SU-DHL-6 (cell line): ENCODE data around the gene SLC7A5.

ENCODE experiments used
- H2AFZ ChIP-seq: fragments of 200-600 bp; sonication (generic); 2 replicates; pipeline ENCODE4 v1.6.1; 2014; ENCODE audit warnings: low read depth, mild to moderate bottlenecking, moderate library complexity, mixed read lengths, antibody characterized with exemption, low read length; ENCODE audit not compliant: severe bottlenecking
- H3F3A ChIP-seq: fragments of 200-600 bp; shearing (Covaris generic); 2 replicates; pipeline ENCODE4 v1.6.0; 2016; ENCODE audit warnings: antibody characterized with exemption, mild to moderate bottlenecking; ENCODE audit not compliant: insufficient read depth
- H3K27ac ChIP-seq: fragments of 200-600 bp; sonication (generic); 2 replicates; pipeline ENCODE4 v1.5.1; 2016; ENCODE audit warnings: low read depth, mild to moderate bottlenecking, low read length, moderate library complexity, mixed read lengths
- H3K27me3 ChIP-seq: fragments of 200-600 bp; sonication (generic), shearing (Covaris generic); 2 replicates; pipeline ENCODE4 v1.6.0; 2014; ENCODE audit warnings: mild to moderate bottlenecking, low read length
- H3K36me3 ChIP-seq: fragments of 200-600 bp; sonication (generic); 2 replicates; pipeline ENCODE4 v1.6.1; 2014; ENCODE audit warnings: mild to moderate bottlenecking, low read length, mixed read lengths
- H3K4me2 ChIP-seq: fragments of 300-600, 200-600 bp; shearing (Covaris generic), sonication (generic); 2 replicates; pipeline ENCODE4 v1.6.0; 2014; ENCODE audit warnings: low read length, low read depth, mild to moderate bottlenecking; ENCODE audit not compliant: poor library complexity, severe bottlenecking
- H3K4me3 ChIP-seq: fragments of 200-600 bp; sonication (generic); 2 replicates; pipeline ENCODE4 v1.5.1; 2014; ENCODE audit warnings: antibody characterized with exemption, low read length, mild to moderate bottlenecking, mixed read lengths; ENCODE audit not compliant: insufficient read depth, poor library complexity, severe bottlenecking
- H3K79me2 ChIP-seq: fragments of 200-600 bp; sonication (generic); 2 replicates; pipeline ENCODE4 v1.6.1; 2014; ENCODE audit warnings: mild to moderate bottlenecking, low read length, moderate library complexity; ENCODE audit not compliant: insufficient read depth
- H3K9ac ChIP-seq: fragments of 200-600 bp; sonication (generic); 2 replicates; pipeline ENCODE4 v1.7.0; 2014; ENCODE audit warnings: mild to moderate bottlenecking, low read length
- H3K9me2 ChIP-seq: fragments of 200-600 bp; sonication (generic); replicated peaks from 2 replicates; pipeline ENCODE4 v1.6.1; 2014; ENCODE audit warnings: low read length; ENCODE audit not compliant: insufficient read depth
- H3K9me3 ChIP-seq: fragments of 200-600 bp; sonication (generic); 2 replicates; pipeline ENCODE4 v1.6.1; 2014; ENCODE audit warnings: low read length, mixed read lengths; ENCODE audit not compliant: insufficient read depth
- H4K20me1 ChIP-seq: fragments of 200-600 bp; sonication (generic); 2 replicates; pipeline ENCODE4 v1.6.1; 2014; ENCODE audit warnings: low read depth, mild to moderate bottlenecking, antibody characterized with exemption, low read length, moderate library complexity, mixed read lengths
- CTCF ChIP-seq: fragments of 200-600 bp; sonication (generic); IDR thresholded peaks from one replicate; pipeline ENCODE4 v1.5.1; 2017; ENCODE audit warnings: antibody characterized with exemption, mild to moderate bottlenecking, low read length, moderate library complexity; ENCODE audit not compliant: insufficient read depth, poor library complexity, severe bottlenecking
- EZH2phosphoT487 ChIP-seq: fragments of 200-600 bp; sonication (generic), shearing (Covaris generic); conservative IDR thresholded peaks from 2 replicates; pipeline ENCODE4 v1.6.1; 2018; ENCODE audit warnings: mild to moderate bottlenecking, antibody characterized with exemption, low read length, moderate library complexity, mixed read lengths

The SLC7A5 gene

GRCh38 chr16:87821376-87822107, 47.8 kb downstream of the SLC7A5 start:
- TF ChIP-seq CTCF (no peak), EZH2phosphoT487 (no peak)
- no peak overlapping the region for H3K4me2 ChIP-seq
- peak overlapping the region; percentile 31 for H2AFZ ChIP-seq
- no peak overlapping the region for H3K9ac ChIP-seq
- no peaks in the 10 kb centered on the region for H3F3A ChIP-seq
- no peak overlapping the region for H3K4me3 ChIP-seq
- H3K27me3 ChIP-seq = no peaks in the 10 kb centered on the region
- no peak overlapping the region for H3K27ac ChIP-seq
- no peaks in the 10 kb centered on the region for H3K79me2 ChIP-seq
- H3K9me3 ChIP-seq = peaks cover 18% of the 10 kb centered on the region; the same call in 1 of the 2 replicates
- H4K20me1 ChIP-seq = no peaks in the 10 kb centered on the region
- no peaks in the 10 kb centered on the region for H3K9me2 ChIP-seq
- no peaks in the 10 kb centered on the region for H3K36me3 ChIP-seq

GRCh38 chr16:87819983-87820382, 49.3 kb downstream of the SLC7A5 start:
- H4K20me1 ChIP-seq = no peaks in the 10 kb centered on the region
- no peaks in the 10 kb centered on the region for H3K9me2 ChIP-seq
- H2AFZ ChIP-seq = no peak overlapping the region
- no peaks in the 10 kb centered on the region for H3F3A ChIP-seq
- no peak overlapping the region for H3K27ac ChIP-seq
- TF ChIP-seq CTCF = no peak
- TF ChIP-seq EZH2phosphoT487 = no peak
- H3K79me2 ChIP-seq = no peaks in the 10 kb centered on the region
- H3K4me2 ChIP-seq = no peak overlapping the region
- H3K9me3 ChIP-seq = peaks cover 21% of the 10 kb centered on the region; the same call in 1 of the 2 replicates
- no peak overlapping the region for H3K4me3 ChIP-seq
- no peak overlapping the region for H3K9ac ChIP-seq
- no peaks in the 10 kb centered on the region for H3K27me3 ChIP-seq
- H3K36me3 ChIP-seq = no peaks in the 10 kb centered on the region

- H3K9ac ChIP-seq = no peak overlapping the region
- no peaks in the 10 kb centered on the region for H3K9me2 ChIP-seq
- H3K9me3 ChIP-seq = peaks cover 21% of the 10 kb centered on the region; the same call in 1 of the 2 replicates
- no peak overlapping the region for H3K4me3 ChIP-seq
- no peaks in the 10 kb centered on the region for H3K27me3 ChIP-seq
- no peak overlapping the region for H3K4me2 ChIP-seq
- no peaks in the 10 kb centered on the region for H4K20me1 ChIP-seq
- H2AFZ ChIP-seq = no peak overlapping the region
- no peak overlapping the region for H3K27ac ChIP-seq
- no peaks in the 10 kb centered on the region for H3K36me3 ChIP-seq
- TF ChIP-seq CTCF (no peak), EZH2phosphoT487 (no peak)
- no peaks in the 10 kb centered on the region for H3K79me2 ChIP-seq
- H3F3A ChIP-seq = no peaks in the 10 kb centered on the region
Observed at GRCh38 chr16:87819282-87819681, 50.0 kb downstream of the SLC7A5 start.
